IMR-90 (cell line): ENCODE measurements around the gene FOSL1. TPM values are rescaled to one million over a fixed set of nuclear protein-coding genes. Genes with fewer than 3 reads are reported as not detected.

Source experiments
- ATAC-seq: fragments of 200-7000 bp; cut with Tn5 transposase; 2 replicates; pipeline ENCODE4 v1.9.1; 2020; ENCODE audit warnings: low read depth, mild to moderate bottlenecking, moderate library complexity
- BruUV-seq: library from RNA; stranded (reverse); fragments of 400-500 nt; replicated peaks from 2 replicates; lab custom pipeline; 2021; lab: Mats Ljungman, UMichigan
- CTCF ChIA-PET: fragments of 300-600 bp; formaldehyde crosslinking; extraction: SDS; loops from one replicate; lab custom pipeline; 2021; ENCODE audit warnings: antibody characterized with exemption; lab: Yijun Ruan, JAX
- POLR2A ChIA-PET: fragments of 300-600 bp; sonication (Branson Sonifier 250); formaldehyde crosslinking; loops from one replicate; lab custom pipeline; 2022; ENCODE audit warnings: antibody characterized with exemption; ENCODE audit not compliant: unreplicated experiment; lab: Charles Lee
- DNase-seq: peaks from one replicate; pipeline ENCODE4 v3.0.0; 2013
- H2AFZ ChIP-seq: replicated peaks from 2 replicates; pipeline ENCODE3; 2013; ENCODE audit warnings: low read length, mild to moderate bottlenecking; ENCODE audit not compliant: poor library complexity
- H2AK5ac ChIP-seq: 2 replicates; pipeline ENCODE4 v1.6.1; 2013; ENCODE audit warnings: low read depth, low read length, inconsistent platforms
- H2AK9ac ChIP-seq: replicated peaks from 2 replicates; pipeline ENCODE3; 2013; ENCODE audit warnings: mild to moderate bottlenecking, low read depth, low read length, moderate library complexity; ENCODE audit not compliant: poor library complexity
- H2BK120ac ChIP-seq: 2 replicates; pipeline ENCODE4 v1.6.1; 2013; ENCODE audit warnings: low read depth, low read length, inconsistent platforms
- H2BK15ac ChIP-seq: 3 replicates; pipeline ENCODE4 v1.6.1; 2013; ENCODE audit warnings: low read depth, low read length, inconsistent platforms
- H2BK20ac ChIP-seq: 2 replicates; pipeline ENCODE4 v1.6.1; 2013; ENCODE audit warnings: low read depth, mild to moderate bottlenecking, inconsistent platforms, low read length, moderate library complexity
- H2BK5ac ChIP-seq: 2 replicates; pipeline ENCODE4 v1.6.1; 2013; ENCODE audit warnings: mild to moderate bottlenecking, low read depth, low read length, inconsistent platforms; ENCODE audit not compliant: poor library complexity, severe bottlenecking
- H3K14ac ChIP-seq: replicated peaks from 2 replicates; pipeline ENCODE4 v1.6.1; 2013; ENCODE audit warnings: low read depth, low read length, inconsistent platforms
- H3K18ac ChIP-seq: 2 replicates; pipeline ENCODE4 v1.6.1; 2013; ENCODE audit warnings: low read depth, low read length, control low read depth
- H3K23ac ChIP-seq: 2 replicates; pipeline ENCODE4 v1.6.1; 2013; ENCODE audit warnings: low read depth, low read length, inconsistent platforms
- H3K27ac ChIP-seq: 2 replicates; pipeline ENCODE4 v1.5.1; 2013; ENCODE audit warnings: mild to moderate bottlenecking, control low read depth, low read length; ENCODE audit not compliant: insufficient read depth
- H3K27me3 ChIP-seq: 2 replicates; pipeline ENCODE4 v1.6.1; 2013; ENCODE audit warnings: low read length; ENCODE audit not compliant: control insufficient read depth, insufficient read depth
- H3K36me3 ChIP-seq: 2 replicates; pipeline ENCODE4 v1.6.1; 2013; ENCODE audit warnings: low read length, mixed read lengths; ENCODE audit not compliant: control insufficient read depth, insufficient read depth
- H3K4ac ChIP-seq: 2 replicates; pipeline ENCODE4 v1.6.1; 2013; ENCODE audit warnings: low read depth, low read length, inconsistent platforms
- H3K4me1 ChIP-seq: 2 replicates; pipeline ENCODE4 v1.6.1; 2013; ENCODE audit warnings: low read length, mixed read lengths; ENCODE audit not compliant: control insufficient read depth, insufficient read depth
- H3K4me2 ChIP-seq: 2 replicates; pipeline ENCODE4 v1.6.1; 2013; ENCODE audit warnings: low read depth, mild to moderate bottlenecking, control low read depth, low read length, moderate library complexity
- H3K4me3 ChIP-seq: 2 replicates; pipeline ENCODE4 v1.5.1; 2013; ENCODE audit warnings: low read depth, mild to moderate bottlenecking, control low read depth, low read length, moderate library complexity; ENCODE audit not compliant: insufficient read depth
- H3K56ac ChIP-seq: 2 replicates; pipeline ENCODE4 v1.6.1; 2013; ENCODE audit warnings: low read length, inconsistent platforms; ENCODE audit not compliant: insufficient read depth; ENCODE audit errors: extremely low read depth
- H3K79me1 ChIP-seq, 2 experiments: 2 replicates each; pipeline ENCODE4 v1.6.1; 2013; ENCODE audit warnings: low read length in 2 of 2, inconsistent platforms in 1 of 2, low read depth in 1 of 2
- H3K9ac ChIP-seq: 2 replicates; pipeline ENCODE4 v1.6.1; 2013; ENCODE audit warnings: low read depth, low read length, control low read depth
- H3K9me1 ChIP-seq: 2 replicates; pipeline ENCODE4 v1.6.1; 2013; ENCODE audit warnings: low read length, inconsistent platforms; ENCODE audit not compliant: insufficient read depth
- H3K9me3 ChIP-seq: 2 replicates; pipeline ENCODE4 v1.6.1; 2013; ENCODE audit warnings: low read length; ENCODE audit not compliant: control insufficient read depth, insufficient read depth
- H4K20me1 ChIP-seq: 2 replicates; pipeline ENCODE4 v1.6.1; 2013; ENCODE audit warnings: low read length, inconsistent platforms; ENCODE audit not compliant: insufficient read depth
- H4K5ac ChIP-seq: 2 replicates; pipeline ENCODE4 v1.6.1; 2013; ENCODE audit warnings: mild to moderate bottlenecking, low read depth, low read length, control low read depth
- H4K8ac ChIP-seq, 2 experiments: 2 replicates each; pipeline ENCODE4 v1.6.1; 2013; ENCODE audit warnings: low read depth in 2 of 2, low read length in 2 of 2, control low read depth in 1 of 2, inconsistent platforms in 1 of 2
- H4K91ac ChIP-seq: 2 replicates; pipeline ENCODE4 v1.6.1; 2013; ENCODE audit warnings: low read depth, low read length, inconsistent platforms; ENCODE audit not compliant: insufficient read depth
- FOS ChIP-seq: fragments of 150-350 bp; IDR thresholded peaks from 2 replicates; pipeline ENCODE4 v1.6.1; 2016; ENCODE audit warnings: low read depth, low read length
- MXI1 ChIP-seq: IDR thresholded peaks from 2 replicates; pipeline ENCODE4 v1.6.1; 2012; ENCODE audit warnings: low read depth, mild to moderate bottlenecking, low read length, moderate library complexity, borderline replicate concordance
- NFE2L2 ChIP-seq: fragments of 150-350 bp; IDR thresholded peaks from 2 replicates; pipeline ENCODE4 v1.6.1; 2016; ENCODE audit warnings: low read depth, mild to moderate bottlenecking, low read length
- RFX5 ChIP-seq: IDR thresholded peaks from 2 replicates; pipeline ENCODE4 v1.8.0; 2012; ENCODE audit warnings: low read depth, mild to moderate bottlenecking, low read length, moderate library complexity
- SMC3 ChIP-seq: fragments of 150-350 bp; IDR thresholded peaks from 2 replicates; pipeline ENCODE4 v1.6.1; 2016; ENCODE audit warnings: low read depth, mild to moderate bottlenecking, antibody characterized with exemption, low read length, moderate library complexity
- WGBS, 2 experiments: methylation state at CpG; one replicate each; pipeline versions ENCODE4 v1.1.5 to v1.1.7; 2013; ENCODE audit warnings: missing lambda C conversion rate in 2 of 2; ENCODE audit not compliant: insufficient read length in 1 of 2; ENCODE audit errors: extremely low coverage in 2 of 2; 5-methylcytosine and 5-hydroxymethylcytosine counted together
- dilution Hi-C: fragments of 300-500 bp; cut with HindIII; formaldehyde crosslinking; loops from one replicate; pipeline ENCODE4 v1.14.3; 2018; ENCODE audit warnings: low sequenced_read_pairs; ENCODE audit not compliant: unreplicated experiment
- in situ Hi-C: fragments of 300-500 bp; cut with MboI; formaldehyde crosslinking; loops from 3 replicates; pipeline ENCODE4 v1.14.3; 2019; ENCODE audit warnings: low sequenced_read_pairs, inconsistent platforms, mixed read lengths
- intact Hi-C: fragments of 100-400 bp; cut with micrococcal nuclease; formaldehyde crosslinking; loops from 2 replicates; pipeline ENCODE4 v1.10.0; 2022
- polyA plus RNA-seq, 3 experiments: library from polyadenylated mRNA; depleted of rRNA; stranded (reverse); fragments of >200 nt; gene quantifications; 2 replicates each; pipeline ENCODE4 v1.2.3, GENCODE V29; 2012; ENCODE audit warnings: low replicate concordance in 1 of 3
- total RNA-seq: library from RNA; depleted of rRNA; stranded (reverse); fragments of >200 nt; gene quantifications from 2 replicates; pipeline ENCODE4 v1.2.3, GENCODE V29; 2012

Gene FOSL1
- total and polyA plus RNA-seq, 2 of the 4 experiments (the other 2 are of a cell fraction): 17.2 to 107 TPM

- peak overlapping the region; percentile 93 for H2AFZ ChIP-seq
- H3K14ac ChIP-seq: peak overlapping the region; percentile 99
- peaks cover 39% of the 10 kb centered on the region for H4K20me1 ChIP-seq
- H2BK5ac ChIP-seq: peak overlapping the region; percentile 90
- H2AK5ac ChIP-seq: peak overlapping the region; percentile 97
- H3K56ac ChIP-seq: peak overlapping the region; percentile 95
- H3K4me3 ChIP-seq: peak overlapping the region; percentile 95
- TF ChIP-seq SMC3: no peak
- no peak for TF ChIP-seq RFX5
- TF ChIP-seq FOS: no peak
- TF ChIP-seq MXI1: no peak; the same call in 1 of the 2 replicates
- TF ChIP-seq NFE2L2: no peak
- POLR2A ChIA-PET: interaction anchor here (0.6 to 1.3 kb wide), 6 partner anchors 9 to 31 kb away, joined by 3 to 9 read pairs (median 4); partner anchors contain the start of gene CCDC85B
- H3K23ac ChIP-seq: peak overlapping the region; percentile 98
- peak overlapping the region; percentile 66 for H3K4me2 ChIP-seq
- H3K4ac ChIP-seq: peak overlapping the region; percentile 98
- H4K5ac ChIP-seq: peak overlapping the region; percentile 74
- no peak for ATAC-seq
- peak overlapping the region; percentile 89 for H3K27ac ChIP-seq
- peaks cover 15% of the 10 kb centered on the region for H3K9me1 ChIP-seq
- peak overlapping the region; percentile 52; the same call in 2 of the 3 replicates for H2BK15ac ChIP-seq
- no peaks in the 10 kb centered on the region for H3K27me3 ChIP-seq
- H3K9ac ChIP-seq: peak overlapping the region; percentile 78
- CTCF ChIA-PET: interaction anchor here (0.6 to 2.4 kb wide), 9 partner anchors 9 to 193 kb away, joined by 3 to 14 read pairs (median 5); partner anchors contain the start of gene FIBP
- intact Hi-C loops (no loop called here), in situ Hi-C loops (no loop called here), dilution Hi-C loops (no loop called here)
- peak overlapping the region; percentile 98 for H4K91ac ChIP-seq
- WGBS, 2 experiments: 3% methylated on average over 13 of the region's 16 CpGs; no CpG with 5 or more reads in 1 of the 2 experiments
- no peaks in the 10 kb centered on the region for H3K9me3 ChIP-seq
- no peak for DNase-seq
- peaks cover 6 to 69% of the 10 kb centered on the region in 2 experiments; a peak in 3 of 4 replicates for H3K79me1 ChIP-seq
- peak overlapping the region; percentile 94 to 99 for H4K8ac ChIP-seq
- H3K18ac ChIP-seq: peak overlapping the region; percentile 49
- peaks cover 50% of the 10 kb centered on the region for H3K36me3 ChIP-seq
- H2BK20ac ChIP-seq: peak overlapping the region; percentile 67
- BruUV-seq: no TSS peak
- H2BK120ac ChIP-seq: peak overlapping the region; percentile 87
- peak overlapping the region; percentile 100 for H2AK9ac ChIP-seq
- peaks cover 11% of the 10 kb centered on the region for H3K4me1 ChIP-seq
These were observed 40.3 kb downstream of the FOSL1 start for GRCh38 chr11:65859812-65860277.
